Transverse colon (tissue), 4 donors: ENCODE results near the gene NDRG3.

Experiments used
- CTCF ChIP-seq, 5 experiments: fragments of 200-600 bp in 3 of 5; fragments of 450-650 bp in 2 of 5; sonication (generic) in 3 of 5; IDR thresholded peaks; 1 replicate in 2 of 5; 2 replicates in 3 of 5; pipeline ENCODE4 v1.5.1; 2016 to 2017; ENCODE audit warnings: antibody characterized with exemption in 5 of 5, inconsistent platforms in 3 of 5, mild to moderate bottlenecking in 2 of 5, moderate library complexity in 1 of 5
- EP300 ChIP-seq: sonication (generic); formaldehyde crosslinking; IDR thresholded peaks from one replicate; pipeline ENCODE4 v1.6.1; 2017; ENCODE audit warnings: antibody characterized with exemption, low read depth
- POLR2A ChIP-seq: fragments of 450-650 bp; IDR thresholded peaks from one replicate; pipeline ENCODE4 v1.6.1; 2016; ENCODE audit warnings: antibody characterized with exemption, mild to moderate bottlenecking, moderate library complexity
- POLR2AphosphoS5 ChIP-seq, 3 donors: sonication (generic); formaldehyde crosslinking; IDR thresholded peaks; one replicate each; pipeline ENCODE4 v1.6.1; 2016; ENCODE audit warnings: antibody characterized with exemption in 3 of 3

GRCh38 chr20:36614781-36615557 is 130.9 kb downstream of the NDRG3 start:
- TF ChIP-seq CTCF (IDR thresholded peaks at IDR 0.05) (no peak), POLR2A (no peak), EP300 (no peak), POLR2AphosphoS5 (IDR thresholded peaks at IDR 0.05) (no peak)
